ENCODE results near the gene IL17RA. TPM values are rescaled to one million over a fixed set of nuclear protein-coding genes. Genes with fewer than 3 reads are reported as not detected.

The IL17RA gene
- polyA plus RNA-seq, 4 donors: 3.8 to 7.6 (median 5.6) TPM

DNA sequence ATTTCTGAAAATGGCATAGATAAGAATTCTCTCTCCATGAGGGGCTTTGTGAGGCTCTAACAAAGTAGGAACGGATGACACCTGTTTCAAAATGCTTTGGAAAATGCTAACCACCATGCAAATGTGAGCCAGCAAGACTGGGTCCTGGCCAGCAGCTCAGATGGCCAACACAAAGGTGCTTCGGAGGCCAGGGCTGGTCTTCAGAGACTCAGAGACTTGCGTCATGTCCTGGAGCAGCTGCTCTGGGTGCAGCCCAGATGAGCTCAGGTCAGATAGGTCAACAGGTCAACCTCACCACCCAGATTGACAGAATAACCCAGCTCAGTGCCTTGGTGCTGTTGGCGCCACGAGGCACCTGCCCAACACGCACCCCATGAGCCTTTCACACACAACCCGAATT lies 48.3 kb downstream of the IL17RA start:
- no peak for FAIRE-seq
- Histone ChIP-seq H3K36me3 (ENCODE audit: control insufficient read depth in 3 of 3, insufficient read depth in 2 of 3, low read depth in 1 of 3, low read length in 3 of 3) (peaks cover 0 to 13% (median 12%) of the 10 kb centered on the region in 3 donors), H3K4me3 (ENCODE audit: low read depth in 1 of 3, low read length in 3 of 3) (no peak overlapping the region), H3K9me3 (ENCODE audit: control insufficient read depth in 2 of 2, insufficient read depth in 1 of 2, low read depth in 1 of 2, low read length in 1 of 2) (no peaks in the 10 kb centered on the region), H3K4me1 (ENCODE audit: control insufficient read depth in 3 of 3, insufficient read depth in 2 of 3, low read depth in 1 of 3, low read length in 2 of 3) (no peaks in the 10 kb centered on the region), H3K27me3 (ENCODE audit: control insufficient read depth in 3 of 3, insufficient read depth in 3 of 3, low read length in 3 of 3) (no peaks in the 10 kb centered on the region), H3K27ac (ENCODE audit: low read depth in 1 of 3, low read length in 2 of 3) (no peak overlapping the region)
- 94 to 96% (median 94%) methylated on average over 7 of the region's 7 CpGs for WGBS, 3 donors
- DNase-seq: no peak

GRCh38 chr22:17135153-17135760 lies 50.5 kb downstream of the IL17RA start:
- Histone ChIP-seq H3K9me3 (ENCODE audit: control insufficient read depth in 2 of 2, insufficient read depth in 1 of 2, low read depth in 1 of 2, low read length in 1 of 2) (no peaks in the 10 kb centered on the region), H3K4me1 (ENCODE audit: control insufficient read depth in 3 of 3, insufficient read depth in 2 of 3, low read depth in 1 of 3, low read length in 2 of 3) (no peaks in the 10 kb centered on the region), H3K4me3 (ENCODE audit: low read depth in 1 of 3, low read length in 3 of 3) (no peak overlapping the region), H3K27me3 (ENCODE audit: control insufficient read depth in 3 of 3, insufficient read depth in 3 of 3, low read length in 3 of 3) (no peaks in the 10 kb centered on the region), H3K27ac (ENCODE audit: low read depth in 1 of 3, low read length in 2 of 3) (no peak overlapping the region), H3K36me3 (ENCODE audit: control insufficient read depth in 3 of 3, insufficient read depth in 2 of 3, low read depth in 1 of 3, low read length in 3 of 3) (peaks cover 0 to 18% (median 17%) of the 10 kb centered on the region in 3 donors)
- WGBS, 3 donors: 87 to 93% (median 88%) methylated on average over 15 of the region's 15 CpGs
- no peak for DNase-seq
- no peak for FAIRE-seq

- Histone ChIP-seq H3K4me1 (ENCODE audit: control insufficient read depth in 3 of 3, insufficient read depth in 2 of 3, low read depth in 1 of 3, low read length in 2 of 3) (no peaks in the 10 kb centered on the region), H3K27me3 (ENCODE audit: control insufficient read depth in 3 of 3, insufficient read depth in 3 of 3, low read length in 3 of 3) (no peaks in the 10 kb centered on the region), H3K4me3 (ENCODE audit: low read depth in 1 of 3, low read length in 3 of 3) (no peak overlapping the region), H3K27ac (ENCODE audit: low read depth in 1 of 3, low read length in 2 of 3) (no peak overlapping the region), H3K36me3 (ENCODE audit: control insufficient read depth in 3 of 3, insufficient read depth in 2 of 3, low read depth in 1 of 3, low read length in 3 of 3) (peaks cover 8 to 31% (median 25%) of the 10 kb centered on the region in 3 donors), H3K9me3 (ENCODE audit: control insufficient read depth in 2 of 2, insufficient read depth in 1 of 2, low read depth in 1 of 2, low read length in 1 of 2) (no peaks in the 10 kb centered on the region)
- 73 to 80% (median 74%) methylated on average over 4 of the region's 4 CpGs for WGBS, 3 donors
- FAIRE-seq (no peak), DNase-seq (no peak)
Measured at GRCh38 chr22:17137170-17137569, 52.4 kb downstream of the IL17RA start.

DNA sequence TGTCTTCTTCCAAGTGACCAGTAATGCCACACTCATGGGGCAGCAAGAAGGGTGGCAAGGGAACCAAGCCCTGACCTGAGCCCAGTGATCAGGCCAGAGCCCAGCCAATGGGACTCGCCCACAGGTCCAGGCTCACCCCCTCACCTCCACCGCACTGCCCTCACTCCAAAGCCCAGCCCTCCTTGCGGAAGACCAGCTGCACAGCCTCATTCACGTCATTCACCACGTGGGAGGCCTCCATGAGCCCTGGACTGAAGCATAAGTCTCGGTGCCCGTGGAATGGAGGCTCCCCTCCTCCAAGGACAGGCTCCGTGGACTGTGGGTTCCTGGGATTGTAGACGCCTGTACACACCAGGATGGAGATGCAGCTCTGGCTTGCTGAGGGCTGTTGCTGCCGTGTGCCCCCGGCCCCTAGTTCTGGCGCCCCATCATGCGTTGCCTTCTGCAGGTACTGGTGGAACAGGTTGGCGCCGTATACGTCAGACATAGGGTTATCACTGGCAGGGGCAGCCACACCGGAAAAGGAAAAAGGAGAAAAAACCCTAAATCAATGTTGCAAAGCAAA lies 53.1 kb downstream of the IL17RA start:
- FAIRE-seq: no peak

GRCh38 chr22:17138513-17138912 lies 53.7 kb downstream of the IL17RA start:
- no peak overlapping the region for H3K27ac ChIP-seq (ENCODE audit: low read depth in 1 of 3, low read length in 2 of 3)
- H3K36me3 ChIP-seq (ENCODE audit: control insufficient read depth in 3 of 3, insufficient read depth in 2 of 3, low read depth in 1 of 3, low read length in 3 of 3): peaks cover 15 to 39% (median 28%) of the 10 kb centered on the region in 3 donors
- H3K9me3 ChIP-seq (ENCODE audit: control insufficient read depth in 2 of 2, insufficient read depth in 1 of 2, low read depth in 1 of 2, low read length in 1 of 2): no peaks in the 10 kb centered on the region
- no peak overlapping the region for H3K4me3 ChIP-seq (ENCODE audit: low read depth in 1 of 3, low read length in 3 of 3)
- FAIRE-seq (no peak), DNase-seq (no peak)
- H3K4me1 ChIP-seq (ENCODE audit: control insufficient read depth in 3 of 3, insufficient read depth in 2 of 3, low read depth in 1 of 3, low read length in 2 of 3): no peaks in the 10 kb centered on the region
- no peaks in the 10 kb centered on the region for H3K27me3 ChIP-seq (ENCODE audit: control insufficient read depth in 3 of 3, insufficient read depth in 3 of 3, low read length in 3 of 3)
- 89 to 94% (median 93%) methylated on average over 11 of the region's 11 CpGs for WGBS, 3 donors

More for the DNA sequence above, 53.1 kb downstream of the IL17RA start:
- WGBS, 3 donors: 89 to 93% (median 90%) methylated on average over 17 of the region's 17 CpGs
- Histone ChIP-seq H3K4me1 (ENCODE audit: control insufficient read depth in 3 of 3, insufficient read depth in 2 of 3, low read depth in 1 of 3, low read length in 2 of 3) (no peaks in the 10 kb centered on the region), H3K27ac (ENCODE audit: low read depth in 1 of 3, low read length in 2 of 3) (no peak overlapping the region), H3K27me3 (ENCODE audit: control insufficient read depth in 3 of 3, insufficient read depth in 3 of 3, low read length in 3 of 3) (no peaks in the 10 kb centered on the region), H3K9me3 (ENCODE audit: control insufficient read depth in 2 of 2, insufficient read depth in 1 of 2, low read depth in 1 of 2, low read length in 1 of 2) (no peaks in the 10 kb centered on the region), H3K36me3 (ENCODE audit: control insufficient read depth in 3 of 3, insufficient read depth in 2 of 3, low read depth in 1 of 3, low read length in 3 of 3) (peaks cover 12 to 34% (median 25%) of the 10 kb centered on the region in 3 donors), H3K4me3 (ENCODE audit: low read depth in 1 of 3, low read length in 3 of 3) (no peak overlapping the region)
- no peak for DNase-seq

DNA sequence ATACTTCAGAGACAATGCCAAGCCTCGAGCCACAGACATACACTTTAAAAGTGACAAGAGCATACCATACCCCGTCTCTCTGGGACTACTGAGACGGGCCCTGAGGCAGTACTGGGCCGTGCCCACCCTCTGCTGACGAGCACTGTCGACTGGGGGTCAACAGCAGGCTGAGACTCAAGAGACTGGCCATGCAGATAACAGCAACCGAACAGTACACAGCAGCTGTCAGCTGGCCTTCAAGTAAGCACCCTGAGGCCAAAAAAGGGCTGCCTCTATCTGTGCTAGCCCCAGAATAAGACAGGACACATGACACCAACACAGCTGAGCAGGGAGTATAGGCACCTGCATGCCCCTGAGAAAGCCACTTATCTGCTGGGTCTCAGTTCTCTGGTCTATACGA lies 55.2 kb downstream of the IL17RA start:
- Histone ChIP-seq H3K36me3 (ENCODE audit: control insufficient read depth in 3 of 3, insufficient read depth in 2 of 3, low read depth in 1 of 3, low read length in 3 of 3) (peaks cover 18 to 48% (median 28%) of the 10 kb centered on the region in 3 donors), H3K27ac (ENCODE audit: low read depth in 1 of 3, low read length in 2 of 3) (no peak overlapping the region), H3K4me1 (ENCODE audit: control insufficient read depth in 3 of 3, insufficient read depth in 2 of 3, low read depth in 1 of 3, low read length in 2 of 3) (no peaks in the 10 kb centered on the region), H3K27me3 (ENCODE audit: control insufficient read depth in 3 of 3, insufficient read depth in 3 of 3, low read length in 3 of 3) (no peaks in the 10 kb centered on the region), H3K4me3 (ENCODE audit: low read depth in 1 of 3, low read length in 3 of 3) (no peak overlapping the region), H3K9me3 (ENCODE audit: control insufficient read depth in 2 of 2, insufficient read depth in 1 of 2, low read depth in 1 of 2, low read length in 1 of 2) (no peaks in the 10 kb centered on the region)
- FAIRE-seq: no peak
- DNase-seq: no peak
- 87 to 93% (median 89%) methylated on average over 8 of the region's 8 CpGs for WGBS, 3 donors

GRCh38 chr22:17140826-17141766 lies 56.3 kb downstream of the IL17RA start:
- 95 to 97% (median 96%) methylated on average over 8 to 9 of the region's 9 CpGs for WGBS, 3 donors
- no peak overlapping the region for H3K27ac ChIP-seq (ENCODE audit: low read depth in 1 of 3, low read length in 2 of 3)
- no peaks in the 10 kb centered on the region for H3K27me3 ChIP-seq (ENCODE audit: control insufficient read depth in 3 of 3, insufficient read depth in 3 of 3, low read length in 3 of 3)
- H3K4me1 ChIP-seq (ENCODE audit: control insufficient read depth in 3 of 3, insufficient read depth in 2 of 3, low read depth in 1 of 3, low read length in 2 of 3): no peaks in the 10 kb centered on the region
- H3K4me3 ChIP-seq (ENCODE audit: low read depth in 1 of 3, low read length in 3 of 3): no peak overlapping the region
- no peak for FAIRE-seq
- no peak for DNase-seq
- H3K9me3 ChIP-seq (ENCODE audit: control insufficient read depth in 2 of 2, insufficient read depth in 1 of 2, low read depth in 1 of 2, low read length in 1 of 2): no peaks in the 10 kb centered on the region
- H3K36me3 ChIP-seq (ENCODE audit: control insufficient read depth in 3 of 3, insufficient read depth in 2 of 3, low read depth in 1 of 3, low read length in 3 of 3): peaks cover 18 to 50% (median 28%) of the 10 kb centered on the region in 3 donors

GRCh38 chr22:17143101-17143500 lies 58.3 kb downstream of the IL17RA start:
- Histone ChIP-seq H3K4me1 (ENCODE audit: control insufficient read depth in 3 of 3, insufficient read depth in 2 of 3, low read depth in 1 of 3, low read length in 2 of 3) (no peaks in the 10 kb centered on the region), H3K27ac (ENCODE audit: low read depth in 1 of 3, low read length in 2 of 3) (no peak overlapping the region), H3K9me3 (ENCODE audit: control insufficient read depth in 2 of 2, insufficient read depth in 1 of 2, low read depth in 1 of 2, low read length in 1 of 2) (no peaks in the 10 kb centered on the region), H3K27me3 (ENCODE audit: control insufficient read depth in 3 of 3, insufficient read depth in 3 of 3, low read length in 3 of 3) (no peaks in the 10 kb centered on the region), H3K36me3 (ENCODE audit: control insufficient read depth in 3 of 3, insufficient read depth in 2 of 3, low read depth in 1 of 3, low read length in 3 of 3) (peaks cover 17 to 50% (median 18%) of the 10 kb centered on the region in 3 donors), H3K4me3 (ENCODE audit: low read depth in 1 of 3, low read length in 3 of 3) (no peak overlapping the region)
- 92 to 93% (median 93%) methylated on average over 9 of the region's 9 CpGs for WGBS, 3 donors
- FAIRE-seq (no peak), DNase-seq (no peak)
